ENCODE measurements around the gene SETD2. TPM values are rescaled to one million over a fixed set of nuclear protein-coding genes. Genes with fewer than 3 reads are reported as not detected.
A peak's percentile ranks its signal among the peaks of the same experiment; 100 is the strongest.

Gene SETD2
- total and polyA plus RNA-seq, 2 of the 8 experiments (the other 6 are each of a cell fraction or from before 2014, with no cell fraction given), result 15.7 to 46.3 TPM

GRCh38 chr3:46987319-46987742 lies 176.6 kb downstream of the SETD2 start:
- Histone ChIP-seq H3K4me2 (ENCODE audit: insufficient read depth in 1 of 2, low read depth in 2 of 2, low read length in 2 of 2) (no peak overlapping the region; a peak in 1 of 4 replicates), H2BK5ac (ENCODE audit: low read depth, low read length) (peak overlapping the region; percentile 97; the same call in 1 of the 2 replicates), H3K79me1 (ENCODE audit: low read depth, low read length) (no peaks in the 10 kb centered on the region), H3K79me2 (ENCODE audit: control insufficient read depth in 1 of 2, insufficient read depth in 2 of 2, low read length in 2 of 2) (no peaks in the 10 kb centered on the region; a peak in 1 of 4 replicates), H3K9ac (replicated peaks in 1 of 4; ENCODE audit: extremely low read depth in 1 of 4, low read depth in 3 of 4, low read length in 3 of 4) (no peak overlapping the region), H3K27ac (ENCODE audit: low read depth, low read length) (no peak overlapping the region), H3K9me3 (ENCODE audit: insufficient read depth in 2 of 2, low read depth in 1 of 2, low read length in 1 of 2) (no peaks in the 10 kb centered on the region), H2BK15ac (ENCODE audit: low read length) (peak overlapping the region; percentile 88; the same call in 1 of the 2 replicates), H3K23me2 (ENCODE audit: low read depth, low read length) (no peaks in the 10 kb centered on the region), H4K91ac (replicated peaks; ENCODE audit: insufficient read length, low read length) (no peak overlapping the region), H3K56ac (replicated peaks; ENCODE audit: insufficient read length, low read depth, low read length) (no peak overlapping the region), H4K5ac (ENCODE audit: insufficient read length, low read depth, low read length) (no peak overlapping the region), H3K18ac (ENCODE audit: extremely low read depth, low read length) (peak overlapping the region; percentile 29; the same call in 1 of the 2 replicates), H3K36me3 (ENCODE audit: control insufficient read depth in 2 of 4, insufficient read depth in 4 of 4, low read length in 3 of 4) (no peaks in the 10 kb centered on the region; a peak in 1 of 8 replicates), H2BK20ac (ENCODE audit: low read length) (no peak overlapping the region), H3K4me1 (replicated peaks in 1 of 4; ENCODE audit: control insufficient read depth in 3 of 4, insufficient read depth in 4 of 4, low read length in 3 of 4) (peaks cover 3 to 27% (median 9%) of the 10 kb centered on the region in 4 experiments), H2AFZ (ENCODE audit: low read length) (no peak overlapping the region), H2BK120ac (replicated peaks; ENCODE audit: low read depth, low read length) (no peak overlapping the region), H3K4me3 (ENCODE audit: extremely low read depth in 1 of 4, insufficient read depth in 2 of 4, low read depth in 3 of 4, low read length in 4 of 4) (no peak overlapping the region), H4K20me1 (replicated peaks in 1 of 2; ENCODE audit: control insufficient read depth in 1 of 2, insufficient read depth in 2 of 2, low read length in 2 of 2) (peaks cover 4 to 15% of the 10 kb centered on the region in 2 experiments), H3K23ac (ENCODE audit: insufficient read length) (no peak overlapping the region), H3K27me3 (replicated peaks in 1 of 4; ENCODE audit: control insufficient read depth in 3 of 4, extremely low read depth in 1 of 4, insufficient read depth in 3 of 4, low read length in 3 of 4) (0 out of 7 replicates have a peak, but pooled peaks cover 0 to 4% (median 0%) of the 10 kb centered on the region in 4 experiments), H2AK5ac (ENCODE audit: low read depth, low read length) (0 out of 2 replicates have a peak overlapping the region, but pooled peaks have one; percentile 19), H2BK12ac (ENCODE audit: low read depth, low read length) (no peak overlapping the region; the same call in 1 of the 2 replicates), H3K4ac (replicated peaks; ENCODE audit: insufficient read length, low read depth, low read length) (no peak overlapping the region), H3K14ac (ENCODE audit: insufficient read length) (no peak overlapping the region), H4K8ac (ENCODE audit: extremely low read depth, insufficient read depth, low read length) (no peak overlapping the region)
- FAIRE-seq (no peak), DNase-seq (ENCODE audit: low read depth in 1 of 2, low spot score in 2 of 2) (no peak)
- 92% methylated on average over 9 of the region's 9 CpGs; no CpG with 5 or more reads in 1 of the 2 experiments for WGBS, 2 experiments (ENCODE audit: extremely low coverage in 1 of 2, insufficient coverage in 1 of 2, insufficient read length in 1 of 2, insufficient replicate concordance in 2 of 2, low coverage in 1 of 2, low lambda C conversion rate in 2 of 2, missing lambda C conversion rate in 1 of 2)
- POLR2A ChIA-PET (ENCODE audit: partially characterized antibody), result interaction anchor here (0.6 to 1.5 kb wide), 6 partner anchors 8 to 44 kb away, joined by 3 to 4 read pairs (median 3); partner anchors contain the start of genes CCDC12 and NBEAL2
- CTCF ChIA-PET (ENCODE audit: partially characterized antibody), result interaction anchor here (0.6 to 13.0 kb wide), 7 partner anchors 16 to 121 kb away, joined by 3 to 130 read pairs (median 5); no protein-coding TSS in a partner anchor
- no peak for TF ChIP-seq TAF7 (optimal IDR thresholded peaks at IDR 0.05; ENCODE audit: borderline replicate concordance, low read depth, low read length)
- no peak for TF ChIP-seq CBX5 (IDR thresholded peaks at IDR 0.05; ENCODE audit: low read depth, low read length)
- no peak for TF ChIP-seq TCF12 (IDR thresholded peaks at IDR 0.05; ENCODE audit: low read depth, low read length)
- no peak for TF ChIP-seq EP300 (IDR thresholded peaks at IDR 0.05; ENCODE audit: borderline replicate concordance in 1 of 2, low read depth in 2 of 2, low read length in 2 of 2)
- no peak for TF ChIP-seq HDAC2 (IDR thresholded peaks at IDR 0.05; ENCODE audit: borderline replicate concordance in 1 of 2, low read depth in 2 of 2, low read length in 2 of 2)
- no peak for TF ChIP-seq RXRA (IDR thresholded peaks at IDR 0.05; ENCODE audit: insufficient read depth, low read depth, low read length)
- no peak for TF ChIP-seq SIRT6 (IDR thresholded peaks at IDR 0.05; ENCODE audit: low read length)
- no peak for TF ChIP-seq CEBPB (IDR thresholded peaks at IDR 0.05; ENCODE audit: low read depth, low read length)
- TF ChIP-seq TEAD4 (IDR thresholded peaks at IDR 0.05; ENCODE audit: low read depth, low read length), result no peak
- no peak for TF ChIP-seq SAP30 (IDR thresholded peaks at IDR 0.05; ENCODE audit: insufficient read depth, insufficient replicate concordance, low read length)
- TF ChIP-seq SP2 (IDR thresholded peaks at IDR 0.05; ENCODE audit: low read length), result no peak
- TF ChIP-seq GTF2F1 (IDR thresholded peaks at IDR 0.05; ENCODE audit: borderline replicate concordance, low read depth, low read length), result no peak
- no peak for TF ChIP-seq KDM4A (IDR thresholded peaks at IDR 0.05; ENCODE audit: low read depth, low read length, severe bottlenecking)

Measured in H1 (cell line).